ENCODE measurements around the gene AKR1E2. TPM values are rescaled to one million over a fixed set of nuclear protein-coding genes. Genes with fewer than 3 reads are reported as not detected.

The AKR1E2 gene
- total RNA-seq, 1 donor from 2014 or later, result 1.4 TPM

- TF ChIP-seq EZH2 (IDR thresholded peaks at IDR 0.05; ENCODE audit: insufficient read depth, low read length) (no peak), CTCF (IDR thresholded peaks at IDR 0.05; ENCODE audit: insufficient read depth, low read depth, low read length) (no peak)
- Histone ChIP-seq H2AFZ (ENCODE audit: low read depth, low read length) (no peak overlapping the region), H3K27me3 (ENCODE audit: insufficient read depth, low read length) (no peaks in the 10 kb centered on the region), H3K4me2 (ENCODE audit: low read length) (no peak overlapping the region), H3K36me3 (ENCODE audit: insufficient read depth, low read length) (no peaks in the 10 kb centered on the region), H3K79me2 (ENCODE audit: insufficient read depth, low read length) (no peaks in the 10 kb centered on the region), H3K9me3 (ENCODE audit: insufficient read depth, low read depth, low read length) (peaks cover 4% of the 10 kb centered on the region), H3K9ac (ENCODE audit: low read length) (no peak overlapping the region), H3K27ac (ENCODE audit: low read depth, low read length) (no peak overlapping the region), H4K20me1 (ENCODE audit: insufficient read depth, low read length) (no peaks in the 10 kb centered on the region), H3K4me3 (ENCODE audit: insufficient read depth, low read depth, low read length) (no peak overlapping the region), H3K4me1 (ENCODE audit: insufficient read depth, low read length) (no peaks in the 10 kb centered on the region)
- no peaks in the 10 kb centered on the region for H3K9me3 Mint-ChIP-seq (ENCODE audit: unreplicated experiment)
- H3K36me3 Mint-ChIP-seq (ENCODE audit: low read depth, unreplicated experiment), result no peaks in the 10 kb centered on the region
- H3K27me3 Mint-ChIP-seq (ENCODE audit: low read depth, unreplicated experiment), result no peaks in the 10 kb centered on the region
- FAIRE-seq, result peak; percentile 66
- H3K4me3 Mint-ChIP-seq (ENCODE audit: unreplicated experiment), result no peak overlapping the region
- H3K4me1 Mint-ChIP-seq (ENCODE audit: low read depth, unreplicated experiment), result no peaks in the 10 kb centered on the region
- DNase-seq (ENCODE audit: low read depth), result no peak
- no peak overlapping the region for H3K27ac Mint-ChIP-seq (ENCODE audit: unreplicated experiment)
Measured at GRCh38 chr10:4786043-4786839, 39.8 kb upstream of the AKR1E2 start.

GRCh38 chr10:4790045-4790444, 36.0 kb upstream of the AKR1E2 start:
- TF ChIP-seq EZH2 (IDR thresholded peaks at IDR 0.05; ENCODE audit: insufficient read depth, low read length) (no peak), CTCF (IDR thresholded peaks at IDR 0.05; ENCODE audit: insufficient read depth, low read depth, low read length) (no peak)
- H3K36me3 Mint-ChIP-seq (ENCODE audit: low read depth, unreplicated experiment), result no peaks in the 10 kb centered on the region
- H3K4me1 Mint-ChIP-seq (ENCODE audit: low read depth, unreplicated experiment), result peaks cover 2% of the 10 kb centered on the region
- H3K27ac Mint-ChIP-seq (ENCODE audit: unreplicated experiment), result no peak overlapping the region
- no peaks in the 10 kb centered on the region for H3K4me1 ChIP-seq (ENCODE audit: insufficient read depth, low read length)
- DNase-seq (ENCODE audit: low read depth) (no peak), FAIRE-seq (no peak)
- no peak overlapping the region for H3K27ac ChIP-seq (ENCODE audit: low read depth, low read length)
- H3K9me3 ChIP-seq (ENCODE audit: insufficient read depth, low read depth, low read length), result peaks cover 4% of the 10 kb centered on the region
- H3K4me3 Mint-ChIP-seq (ENCODE audit: unreplicated experiment), result no peak overlapping the region
- H3K79me2 ChIP-seq (ENCODE audit: insufficient read depth, low read length), result no peaks in the 10 kb centered on the region
- H3K27me3 ChIP-seq (ENCODE audit: insufficient read depth, low read length), result no peaks in the 10 kb centered on the region
- no peak overlapping the region for H3K9ac ChIP-seq (ENCODE audit: low read length)
- no peak overlapping the region for H2AFZ ChIP-seq (ENCODE audit: low read depth, low read length)
- no peak overlapping the region for H3K4me3 ChIP-seq (ENCODE audit: insufficient read depth, low read depth, low read length)
- H3K36me3 ChIP-seq (ENCODE audit: insufficient read depth, low read length), result no peaks in the 10 kb centered on the region
- no peaks in the 10 kb centered on the region for H3K9me3 Mint-ChIP-seq (ENCODE audit: unreplicated experiment)
- peaks cover 2% of the 10 kb centered on the region for H3K27me3 Mint-ChIP-seq (ENCODE audit: low read depth, unreplicated experiment)
- no peak overlapping the region for H3K4me2 ChIP-seq (ENCODE audit: low read length)
- no peaks in the 10 kb centered on the region for H4K20me1 ChIP-seq (ENCODE audit: insufficient read depth, low read length)

- peaks cover 2% of the 10 kb centered on the region for H3K27me3 Mint-ChIP-seq (ENCODE audit: low read depth, unreplicated experiment)
- Histone ChIP-seq H3K9ac (ENCODE audit: low read length) (no peak overlapping the region), H3K79me2 (ENCODE audit: insufficient read depth, low read length) (no peaks in the 10 kb centered on the region), H4K20me1 (ENCODE audit: insufficient read depth, low read length) (no peaks in the 10 kb centered on the region), H3K4me2 (ENCODE audit: low read length) (no peak overlapping the region), H3K27me3 (ENCODE audit: insufficient read depth, low read length) (no peaks in the 10 kb centered on the region), H3K27ac (ENCODE audit: low read depth, low read length) (no peak overlapping the region), H3K4me3 (ENCODE audit: insufficient read depth, low read depth, low read length) (no peak overlapping the region), H3K9me3 (ENCODE audit: insufficient read depth, low read depth, low read length) (peaks cover 4% of the 10 kb centered on the region), H3K36me3 (ENCODE audit: insufficient read depth, low read length) (no peaks in the 10 kb centered on the region), H2AFZ (ENCODE audit: low read depth, low read length) (no peak overlapping the region), H3K4me1 (ENCODE audit: insufficient read depth, low read length) (no peaks in the 10 kb centered on the region)
- no peaks in the 10 kb centered on the region for H3K9me3 Mint-ChIP-seq (ENCODE audit: unreplicated experiment)
- no peaks in the 10 kb centered on the region for H3K36me3 Mint-ChIP-seq (ENCODE audit: low read depth, unreplicated experiment)
- DNase-seq (ENCODE audit: low read depth), result no peak
- TF ChIP-seq CTCF (IDR thresholded peaks at IDR 0.05; ENCODE audit: insufficient read depth, low read depth, low read length), result no peak
- TF ChIP-seq EZH2 (IDR thresholded peaks at IDR 0.05; ENCODE audit: insufficient read depth, low read length), result no peak
- H3K4me1 Mint-ChIP-seq (ENCODE audit: low read depth, unreplicated experiment), result peaks cover 2% of the 10 kb centered on the region
- no peak overlapping the region for H3K27ac Mint-ChIP-seq (ENCODE audit: unreplicated experiment)
- H3K4me3 Mint-ChIP-seq (ENCODE audit: unreplicated experiment), result no peak overlapping the region
- FAIRE-seq, result no peak
Measured at GRCh38 chr10:4790922-4791321, 35.1 kb upstream of the AKR1E2 start.
